ENCODE results near the gene PLA1A.

GRCh38 chr3:119611664-119612063 is 14.0 kb downstream of the PLA1A start:
- TF ChIP-seq GATA1 (IDR thresholded peaks at IDR 0.05; ENCODE audit: low read depth, low read length) (no peak), POLR2A (IDR thresholded peaks at IDR 0.05; ENCODE audit: low read length) (no peak)

Measured in erythroblast (primary cell).